GM19193 (cell line): ENCODE results near the gene TMEM272.

Experiments used
- POLR2A ChIP-seq: IDR thresholded peaks from 4 replicates; pipeline ENCODE4 v1.6.1; 2011; ENCODE audit not compliant: insufficient read depth, insufficient read length; ENCODE audit errors: extremely low read depth

TMEM272 gene

GRCh38 chr13:51805925-51806324, 39.1 kb downstream of the TMEM272 start:
- no peak for TF ChIP-seq POLR2A

- TF ChIP-seq POLR2A = no peak
Measured at GRCh38 chr13:51805313-51805712, 39.7 kb downstream of the TMEM272 start.

- peak; percentile 35 for TF ChIP-seq POLR2A
Measured at GRCh38 chr13:51804295-51805172, 40.4 kb downstream of the TMEM272 start.

- TF ChIP-seq POLR2A = peak; percentile 82
Measured at GRCh38 chr13:51803422-51804294, 41.3 kb downstream of the TMEM272 start, which contains the start of gene DHRS12. DHRS12 (minus strand) TSS chr13:51804163; CDS start chr13:51799659, 4,504 bp downstream.

GRCh38 chr13:51802631-51803418, 42.2 kb downstream of the TMEM272 start:
- no peak for TF ChIP-seq POLR2A

GRCh38 chr13:51801631-51802099, 43.3 kb downstream of the TMEM272 start:
- TF ChIP-seq POLR2A = no peak

- no peak for TF ChIP-seq POLR2A
Measured at GRCh38 chr13:51800486-51800885, 44.5 kb downstream of the TMEM272 start.

- TF ChIP-seq POLR2A = no peak
Measured at GRCh38 chr13:51799261-51799660, 45.7 kb downstream of the TMEM272 start.

- no peak for TF ChIP-seq POLR2A
Measured at GRCh38 chr13:51797664-51798488, 47.1 kb downstream of the TMEM272 start.

- TF ChIP-seq POLR2A = no peak
Measured at GRCh38 chr13:51796546-51796945, 48.4 kb downstream of the TMEM272 start.

GRCh38 chr13:51795419-51795818, 49.6 kb downstream of the TMEM272 start:
- TF ChIP-seq POLR2A = no peak

GRCh38 chr13:51794964-51795363, 50.0 kb downstream of the TMEM272 start:
- no peak for TF ChIP-seq POLR2A

- peak; percentile 26 for TF ChIP-seq POLR2A
Measured at GRCh38 chr13:51793570-51794271, 51.3 kb downstream of the TMEM272 start.
